NCI-H345 treated with DMSO at 0.1 percent for 48 hours (cell line): Measurements from ENCODE around the gene SRPRB.

ENCODE experiments used
- DNase-seq: peaks from one replicate; lab custom pipeline; 2025; ENCODE audit not compliant: unreplicated experiment; lab: John Stamatoyannopoulos, UW

The SRPRB gene

GRCh38 chr3:133840055-133840737 lies 34.6 kb downstream of the SRPRB start:
- DNase-seq: no peak

GRCh38 chr3:133840767-133841166 lies 35.2 kb downstream of the SRPRB start:
- no peak for DNase-seq

GRCh38 chr3:133841196-133841595 lies 35.6 kb downstream of the SRPRB start:
- no peak for DNase-seq

GRCh38 chr3:133842158-133842557 lies 36.5 kb downstream of the SRPRB start:
- no peak for DNase-seq

- no peak for DNase-seq
These were observed 38.0 kb downstream of the SRPRB start for GRCh38 chr3:133843634-133844033.

- DNase-seq: no peak
These were observed 39.5 kb downstream of the SRPRB start for GRCh38 chr3:133845127-133845526.

- DNase-seq: no peak
These were observed 43.7 kb downstream of the SRPRB start for GRCh38 chr3:133849346-133849745.

- DNase-seq: no peak
These were observed 44.4 kb downstream of the SRPRB start for GRCh38 chr3:133850034-133850433.

- no peak for DNase-seq
These were observed 45.8 kb downstream of the SRPRB start for GRCh38 chr3:133851266-133851906.

- DNase-seq: no peak
These were observed 46.3 kb downstream of the SRPRB start for GRCh38 chr3:133851931-133852330.

- no peak for DNase-seq
These were observed 47.7 kb downstream of the SRPRB start for GRCh38 chr3:133853063-133853924.

GRCh38 chr3:133853925-133854227 lies 48.3 kb downstream of the SRPRB start:
- no peak for DNase-seq

- no peak for DNase-seq
These were observed 48.8 kb downstream of the SRPRB start for GRCh38 chr3:133854264-133855001.

GRCh38 chr3:133855002-133855370 lies 49.4 kb downstream of the SRPRB start:
- DNase-seq: no peak

- no peak for DNase-seq
These were observed 50.2 kb downstream of the SRPRB start for GRCh38 chr3:133855772-133856171.

- no peak for DNase-seq
These were observed 50.7 kb downstream of the SRPRB start for GRCh38 chr3:133856316-133856715.

GRCh38 chr3:133857767-133858166 lies 52.2 kb downstream of the SRPRB start:
- DNase-seq: no peak

GRCh38 chr3:133859381-133860234 lies 54.0 kb downstream of the SRPRB start:
- no peak for DNase-seq

- no peak for DNase-seq
These were observed 54.9 kb downstream of the SRPRB start for GRCh38 chr3:133860519-133860918.

- DNase-seq: no peak
These were observed 56.5 kb downstream of the SRPRB start for GRCh38 chr3:133862161-133862560.

GRCh38 chr3:133863911-133864310 lies 58.3 kb downstream of the SRPRB start:
- no peak for DNase-seq
